ENCODE results near the gene STRA6.

- TF ChIP-seq CTCF (IDR thresholded peaks at IDR 0.05) (no peak), POLR2A (IDR thresholded peaks at IDR 0.05) (no peak)
Observed at GRCh38 chr15:74179983-74180880, 22.4 kb downstream of the STRA6 start.
